OCI-LY7 (cell line): Measurements from ENCODE around the gene CHL1. TPM values are rescaled to one million over a fixed set of nuclear protein-coding genes. Genes with fewer than 3 reads are reported as not detected.

Experiments
- BruUV-seq: library from RNA; stranded (reverse); fragments of 400-500 nt; replicated peaks from 2 replicates; lab custom pipeline; 2021; lab: Mats Ljungman, UMichigan
- CTCF ChIA-PET: fragments of 300-600 bp; sonication (Branson Sonifier 250); formaldehyde crosslinking; loops from one replicate; lab custom pipeline; 2022; ENCODE audit warnings: antibody characterized with exemption; ENCODE audit not compliant: unreplicated experiment; lab: Charles Lee
- POLR2A ChIA-PET: fragments of 300-600 bp; sonication (Branson Sonifier 250); formaldehyde crosslinking; loops from one replicate; lab custom pipeline; 2022; ENCODE audit warnings: antibody characterized with exemption; lab: Charles Lee
- DNase-seq: peaks from one replicate; pipeline ENCODE4 v3.0.0-alpha.2; 2015; ENCODE audit warnings: low spot score
- H2AFZ ChIP-seq: fragments of 200-600 bp; sonication (generic), shearing (Covaris generic); 2 replicates; pipeline ENCODE4 v1.6.1; 2014; ENCODE audit warnings: mild to moderate bottlenecking, antibody characterized with exemption, low read length, moderate library complexity
- H3K27ac ChIP-seq: fragments of 200-600 bp; sonication (generic); 2 replicates; pipeline ENCODE4 v1.5.1; 2014; ENCODE audit warnings: mixed run types, low read depth, mild to moderate bottlenecking, moderate library complexity, low read length, inconsistent platforms; ENCODE audit not compliant: poor library complexity, severe bottlenecking
- H3K36me3 ChIP-seq: fragments of 200-600 bp; sonication (generic); 2 replicates; pipeline ENCODE4 v1.6.1; 2014; ENCODE audit warnings: mild to moderate bottlenecking, antibody characterized with exemption, low read length, moderate library complexity, mixed read lengths; ENCODE audit not compliant: insufficient read depth
- H3K4me1 ChIP-seq: fragments of 200-600 bp; sonication (generic); 2 replicates; pipeline ENCODE4 v1.5.1; 2014; ENCODE audit warnings: mild to moderate bottlenecking, low read length; ENCODE audit not compliant: insufficient read depth, poor library complexity, severe bottlenecking
- H3K4me2 ChIP-seq: fragments of 200-600 bp; sonication (generic); 2 replicates; pipeline ENCODE4 v1.6.1; 2014; ENCODE audit warnings: mild to moderate bottlenecking, low read length
- H3K4me3 ChIP-seq: fragments of 200-600 bp; sonication (generic); 2 replicates; pipeline ENCODE4 v1.5.1; 2014; ENCODE audit warnings: mild to moderate bottlenecking, low read depth, low read length; ENCODE audit not compliant: poor library complexity, severe bottlenecking
- H3K79me2 ChIP-seq: fragments of 200-600 bp; sonication (generic); 2 replicates; pipeline ENCODE4 v1.6.1; 2016; ENCODE audit warnings: low read depth, mild to moderate bottlenecking, low read length, moderate library complexity, mixed read lengths; ENCODE audit not compliant: insufficient read depth
- H3K9me2 ChIP-seq: fragments of 200-600 bp; sonication (generic); 2 replicates; pipeline ENCODE4 v1.6.1; 2016; ENCODE audit warnings: mild to moderate bottlenecking, low read length, mixed read lengths; ENCODE audit not compliant: insufficient read depth
- H3K9me3 ChIP-seq: fragments of 200-600 bp; sonication (generic); 2 replicates; pipeline ENCODE4 v1.6.1; 2014; ENCODE audit warnings: mild to moderate bottlenecking, mixed run types, low read length, mixed read lengths
- H4K20me1 ChIP-seq: fragments of 200-600 bp; sonication (generic); 2 replicates; pipeline ENCODE4 v1.6.1; 2014; ENCODE audit warnings: mild to moderate bottlenecking, antibody characterized with exemption, low read length, moderate library complexity, mixed read lengths; ENCODE audit not compliant: insufficient read depth
- EZH2phosphoT487 ChIP-seq: fragments of 200-600 bp; sonication (generic); IDR thresholded peaks from 2 replicates; pipeline ENCODE4 v1.6.1; 2018; ENCODE audit warnings: low read depth, borderline replicate concordance, mild to moderate bottlenecking, mixed run types, antibody characterized with exemption, low read length, moderate library complexity, mixed read lengths
- intact Hi-C: fragments of 100-400 bp; cut with micrococcal nuclease; formaldehyde crosslinking; loops from one replicate; pipeline ENCODE4 v1.10.0; 2022; ENCODE audit not compliant: unreplicated experiment
- total RNA-seq, 2 experiments: library from RNA; depleted of rRNA in 1 of 2; stranded (reverse); fragments of >200 nt in 1 of 2; shearing (Covaris generic) in 1 of 2; gene quantifications; 2 replicates each; pipeline ENCODE4 v1.2.3, GENCODE V29; 2014 to 2022
- TF ChIP-seq, protein P1 (sequence below): fragments of 200-600 bp; sonication (generic); conservative IDR thresholded peaks from 2 replicates; pipeline ENCODE4 v1.5.1; 2014; ENCODE audit warnings: mild to moderate bottlenecking, antibody characterized with exemption, low read length, moderate library complexity, mixed read lengths

CHL1 gene
- total RNA-seq, 2 experiments from 2014 or later, result 0.51 TPM; not detected in 1

DNA sequence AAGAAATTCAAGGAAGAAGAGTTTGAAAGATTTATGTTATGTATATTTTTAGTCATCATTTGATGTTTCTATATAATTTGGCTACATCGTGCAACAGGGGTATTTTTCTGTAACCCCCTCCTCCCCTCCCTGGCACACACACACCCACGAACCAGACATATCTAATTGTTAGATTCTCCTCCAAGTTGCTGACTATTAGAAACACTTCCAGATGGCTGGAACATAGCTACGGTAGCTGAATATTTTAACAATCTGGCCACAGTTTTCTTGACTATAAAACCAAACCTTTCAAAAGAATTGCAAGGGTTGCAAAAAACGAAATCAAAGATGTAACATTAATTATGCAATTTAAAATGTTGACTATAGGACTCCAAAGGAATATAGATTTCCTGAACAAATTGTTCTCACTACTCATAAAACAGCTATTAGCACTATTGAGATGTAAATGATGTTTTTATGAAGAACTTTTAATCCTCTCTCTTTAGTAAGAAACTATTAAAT, 154.4 kb downstream of the CHL1 start:
- no peak for DNase-seq
- Histone ChIP-seq H3K27ac (no peak overlapping the region), H3K4me1 (no peaks in the 10 kb centered on the region), H3K9me2 (no peaks in the 10 kb centered on the region), H3K36me3 (no peaks in the 10 kb centered on the region), H2AFZ (no peak overlapping the region), H3K4me3 (no peak overlapping the region), H4K20me1 (no peaks in the 10 kb centered on the region), H3K9me3 (no peaks in the 10 kb centered on the region), H3K4me2 (no peak overlapping the region), H3K79me2 (no peaks in the 10 kb centered on the region)
- no TSS peak for BruUV-seq
- POLR2A ChIA-PET, result interaction anchor here (0.6 to 1.8 kb wide), 9 partner anchors 12 to 774 kb away, joined by 3 to 5 read pairs (median 3); no protein-coding TSS in a partner anchor
- intact Hi-C loops, result loop anchor here (5.0 kb wide), 2 partner anchors 134 to 149 kb away; no protein-coding TSS in a partner anchor
- TF ChIP-seq, protein P1, sequence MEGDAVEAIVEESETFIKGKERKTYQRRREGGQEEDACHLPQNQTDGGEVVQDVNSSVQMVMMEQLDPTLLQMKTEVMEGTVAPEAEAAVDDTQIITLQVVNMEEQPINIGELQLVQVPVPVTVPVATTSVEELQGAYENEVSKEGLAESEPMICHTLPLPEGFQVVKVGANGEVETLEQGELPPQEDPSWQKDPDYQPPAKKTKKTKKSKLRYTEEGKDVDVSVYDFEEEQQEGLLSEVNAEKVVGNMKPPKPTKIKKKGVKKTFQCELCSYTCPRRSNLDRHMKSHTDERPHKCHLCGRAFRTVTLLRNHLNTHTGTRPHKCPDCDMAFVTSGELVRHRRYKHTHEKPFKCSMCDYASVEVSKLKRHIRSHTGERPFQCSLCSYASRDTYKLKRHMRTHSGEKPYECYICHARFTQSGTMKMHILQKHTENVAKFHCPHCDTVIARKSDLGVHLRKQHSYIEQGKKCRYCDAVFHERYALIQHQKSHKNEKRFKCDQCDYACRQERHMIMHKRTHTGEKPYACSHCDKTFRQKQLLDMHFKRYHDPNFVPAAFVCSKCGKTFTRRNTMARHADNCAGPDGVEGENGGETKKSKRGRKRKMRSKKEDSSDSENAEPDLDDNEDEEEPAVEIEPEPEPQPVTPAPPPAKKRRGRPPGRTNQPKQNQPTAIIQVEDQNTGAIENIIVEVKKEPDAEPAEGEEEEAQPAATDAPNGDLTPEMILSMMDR, result no peak
- TF ChIP-seq EZH2phosphoT487, result no peak
- CTCF ChIA-PET, result no interaction called here

DNA sequence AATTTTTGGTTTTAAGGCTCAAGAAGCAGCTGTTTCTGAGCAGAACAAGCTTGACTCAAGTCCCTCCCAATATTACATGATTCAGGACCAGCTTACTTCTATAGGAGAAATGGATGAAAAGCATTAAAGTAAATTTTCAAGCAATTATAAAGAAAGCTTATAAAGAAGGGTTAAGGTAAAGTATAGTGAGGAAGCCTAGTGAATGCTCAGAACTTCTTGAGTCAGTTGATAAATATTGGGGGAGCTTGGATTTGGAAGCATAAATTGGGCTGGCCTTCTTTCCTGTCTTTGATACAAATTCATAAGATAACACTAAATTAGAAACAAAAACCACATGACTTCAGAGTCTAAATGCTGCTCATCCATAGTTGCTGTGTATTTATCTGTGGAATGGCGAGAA, 156.0 kb downstream of the CHL1 start:
- Histone ChIP-seq H3K27ac (no peak overlapping the region), H3K9me2 (no peaks in the 10 kb centered on the region), H3K9me3 (no peaks in the 10 kb centered on the region), H4K20me1 (no peaks in the 10 kb centered on the region), H3K4me2 (no peak overlapping the region), H3K79me2 (no peaks in the 10 kb centered on the region), H3K36me3 (no peaks in the 10 kb centered on the region), H3K4me3 (no peak overlapping the region), H3K4me1 (no peaks in the 10 kb centered on the region), H2AFZ (no peak overlapping the region)
- CTCF ChIA-PET, result interaction anchor here (1.1 kb wide), 1 partner anchor 11 kb away, joined by 3 read pairs; no protein-coding TSS in a partner anchor
- BruUV-seq, result no TSS peak
- intact Hi-C loops, result loop anchor here (5.0 kb wide), 2 partner anchors 135 to 150 kb away; no protein-coding TSS in a partner anchor
- TF ChIP-seq, protein P1, result no peak
- TF ChIP-seq EZH2phosphoT487, result no peak
- DNase-seq, result no peak
- POLR2A ChIA-PET, result interaction anchor here (0.6 to 3.1 kb wide), 13 partner anchors 10 to 311 kb away, joined by 3 to 9 read pairs (median 4); no protein-coding TSS in a partner anchor

DNA sequence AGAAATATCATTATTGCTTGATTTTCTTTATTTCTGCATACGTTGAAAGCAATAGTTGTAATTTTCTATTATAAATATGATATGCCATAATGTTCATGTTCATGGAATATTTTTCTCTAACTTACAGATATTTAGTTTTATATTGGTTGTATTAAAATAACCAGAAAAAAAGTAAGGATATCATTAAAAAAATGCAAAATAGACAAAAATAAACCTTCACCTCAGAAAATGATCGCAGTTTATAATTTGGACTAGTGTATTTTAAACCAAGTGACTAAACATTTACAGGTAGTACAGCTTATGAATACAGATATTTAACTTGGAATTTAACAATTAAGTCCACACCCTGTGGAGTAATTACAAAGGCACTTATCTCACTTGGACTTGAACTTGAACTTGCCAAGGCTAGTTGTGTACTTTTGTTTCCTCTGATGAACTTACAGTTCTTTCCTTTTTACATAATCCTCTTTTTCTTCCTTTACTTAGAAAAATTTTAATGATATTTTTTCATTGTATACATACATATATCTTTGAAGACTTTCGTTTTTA, 156.7 kb downstream of the CHL1 start:
- H3K4me3 ChIP-seq, result no peak overlapping the region
- no peak overlapping the region for H3K4me2 ChIP-seq
- no peaks in the 10 kb centered on the region for H3K4me1 ChIP-seq
- H4K20me1 ChIP-seq, result no peaks in the 10 kb centered on the region
- ChIA-PET POLR2A (interaction anchor here (0.7 to 3.1 kb wide), 16 partner anchors 10 to 312 kb away, joined by 3 to 9 read pairs (median 3); no protein-coding TSS in a partner anchor), CTCF (interaction anchor here (1.0 kb wide), 1 partner anchor 313 kb away, joined by 4 read pairs; no protein-coding TSS in a partner anchor)
- intact Hi-C loops, result loop anchor here (5.0 kb wide), 2 partner anchors 136 to 151 kb away; no protein-coding TSS in a partner anchor
- no peaks in the 10 kb centered on the region for H3K36me3 ChIP-seq
- no TSS peak for BruUV-seq
- no peaks in the 10 kb centered on the region for H3K79me2 ChIP-seq
- H2AFZ ChIP-seq, result no peak overlapping the region
- no peak for DNase-seq
- no peak overlapping the region for H3K27ac ChIP-seq
- TF ChIP-seq, protein P1, result no peak
- no peak for TF ChIP-seq EZH2phosphoT487
- H3K9me3 ChIP-seq, result no peaks in the 10 kb centered on the region
- H3K9me2 ChIP-seq, result no peaks in the 10 kb centered on the region
